ENCODE results near the gene WFDC5. TPM values are rescaled to one million over a fixed set of nuclear protein-coding genes. Genes with fewer than 3 reads are reported as not detected.

Gene WFDC5
- total and polyA plus RNA-seq, 2 donors (not counting 3 experiments of a cell fraction or from before 2014, with no cell fraction given), result not detected

DNA sequence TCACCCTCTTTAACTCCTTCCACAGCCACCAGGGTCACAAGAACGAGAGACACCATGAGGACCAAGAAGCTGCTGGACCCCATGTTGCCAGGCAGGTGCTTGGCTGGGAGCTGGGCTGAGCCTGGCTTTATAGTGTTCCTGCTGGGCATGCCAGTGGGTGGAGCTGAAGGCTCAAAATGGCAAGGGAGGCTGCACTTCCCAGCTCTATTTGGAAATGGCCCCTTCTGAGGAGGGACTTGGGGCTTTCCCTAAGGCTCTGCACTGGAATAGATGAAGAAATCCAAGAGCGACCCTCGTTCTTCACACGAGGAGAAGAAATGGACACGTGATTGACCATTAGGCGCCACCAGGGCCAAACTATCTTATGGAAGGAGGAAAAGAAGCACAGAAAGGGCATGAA, 9.4 kb upstream of the WFDC5 start, which contains the start of gene WFDC12:
WFDC12 (minus strand) TSS at position 101 of the 400 bp plus-strand sequence; CDS start at position 83, 18 bp downstream.
- Histone ChIP-seq H4K20me1 (replicated peaks; ENCODE audit: control insufficient read depth, extremely low read depth, insufficient read depth, low read length) (no peaks in the 10 kb centered on the region), H3K9ac (replicated peaks; ENCODE audit: extremely low read depth, insufficient read depth, low read length) (no peak within 1 kb of the TSS), H3K4me1 (ENCODE audit: control insufficient read depth, extremely low read depth, insufficient read depth, low read length) (no peaks in the 10 kb centered on the region), H3K79me2 (ENCODE audit: control insufficient read depth, insufficient read depth, low read length) (no peaks in the 10 kb centered on the region), H3K27ac (ENCODE audit: insufficient read depth, low read depth, low read length) (no peak within 1 kb of the TSS), H3K4me2 (ENCODE audit: insufficient read depth, low read length) (no peak within 1 kb of the TSS), H3K27me3 (ENCODE audit: control insufficient read depth in 2 of 2, insufficient read depth in 2 of 2, low read length in 2 of 2) (peaks cover 7 to 16% of the 10 kb centered on the region in 2 experiments), H3K36me3 (ENCODE audit: control insufficient read depth in 2 of 2, extremely low read depth in 1 of 2, insufficient read depth in 2 of 2, low read length in 2 of 2) (no peaks in the 10 kb centered on the region), H2AFZ (ENCODE audit: low read depth, low read length) (no peak within 1 kb of the TSS), H3K4me3 (replicated peaks in 1 of 3; ENCODE audit: insufficient read depth in 1 of 3, low read depth in 1 of 3, low read length in 3 of 3) (no peak within 1 kb of the TSS), H3K9me3 (replicated peaks; ENCODE audit: control insufficient read depth, insufficient read depth, low read length) (no peaks in the 10 kb centered on the region), H3K9me1 (replicated peaks; ENCODE audit: control insufficient read depth, extremely low read depth, insufficient read depth, low read length) (no peaks in the 10 kb centered on the region)
- POLR2A ChIA-PET, result no interaction called here
- intact Hi-C loops (cut with micrococcal nuclease), result no loop called here
- no peak for DNase-seq (ENCODE audit: low read depth, low spot score)
- CTCF ChIA-PET, result interaction anchor here (0.5 to 1.7 kb wide), 4 partner anchors 9 to 221 kb away, joined by 3 to 8 read pairs (median 4); partner anchors contain the start of gene WFDC5
- dilution Hi-C loops (cut with MboI; ENCODE audit: extremely low pct_ligation_motif_present, low sequenced_read_pairs), result no loop called here
- no TSS peak for BruUV-seq (replicated peaks)
- no peak for TF ChIP-seq POLR2AphosphoS5 (IDR thresholded peaks at IDR 0.05; ENCODE audit: insufficient read depth, low read depth, low read length)
- TF ChIP-seq, protein P1, sequence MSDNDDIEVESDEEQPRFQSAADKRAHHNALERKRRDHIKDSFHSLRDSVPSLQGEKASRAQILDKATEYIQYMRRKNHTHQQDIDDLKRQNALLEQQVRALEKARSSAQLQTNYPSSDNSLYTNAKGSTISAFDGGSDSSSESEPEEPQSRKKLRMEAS (IDR thresholded peaks at IDR 0.05; ENCODE audit: insufficient read depth, insufficient read length), result no peak
- TF ChIP-seq JUN (IDR thresholded peaks at IDR 0.05; ENCODE audit: borderline replicate concordance, insufficient read depth, insufficient read length, low read depth), result no peak
- TF ChIP-seq, protein P2, sequence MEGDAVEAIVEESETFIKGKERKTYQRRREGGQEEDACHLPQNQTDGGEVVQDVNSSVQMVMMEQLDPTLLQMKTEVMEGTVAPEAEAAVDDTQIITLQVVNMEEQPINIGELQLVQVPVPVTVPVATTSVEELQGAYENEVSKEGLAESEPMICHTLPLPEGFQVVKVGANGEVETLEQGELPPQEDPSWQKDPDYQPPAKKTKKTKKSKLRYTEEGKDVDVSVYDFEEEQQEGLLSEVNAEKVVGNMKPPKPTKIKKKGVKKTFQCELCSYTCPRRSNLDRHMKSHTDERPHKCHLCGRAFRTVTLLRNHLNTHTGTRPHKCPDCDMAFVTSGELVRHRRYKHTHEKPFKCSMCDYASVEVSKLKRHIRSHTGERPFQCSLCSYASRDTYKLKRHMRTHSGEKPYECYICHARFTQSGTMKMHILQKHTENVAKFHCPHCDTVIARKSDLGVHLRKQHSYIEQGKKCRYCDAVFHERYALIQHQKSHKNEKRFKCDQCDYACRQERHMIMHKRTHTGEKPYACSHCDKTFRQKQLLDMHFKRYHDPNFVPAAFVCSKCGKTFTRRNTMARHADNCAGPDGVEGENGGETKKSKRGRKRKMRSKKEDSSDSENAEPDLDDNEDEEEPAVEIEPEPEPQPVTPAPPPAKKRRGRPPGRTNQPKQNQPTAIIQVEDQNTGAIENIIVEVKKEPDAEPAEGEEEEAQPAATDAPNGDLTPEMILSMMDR (IDR thresholded peaks at IDR 0.05; ENCODE audit: extremely low read depth in 1 of 2, insufficient read depth in 1 of 2, low read depth in 1 of 2, low read length in 2 of 2), result no peak
- TF ChIP-seq FOS (IDR thresholded peaks at IDR 0.05; ENCODE audit: borderline replicate concordance, insufficient read depth, low read length), result no peak
- no peak for TF ChIP-seq MYC (IDR thresholded peaks at IDR 0.05; ENCODE audit: low read depth, low read length)
- no peak for FAIRE-seq
